B cell (primary cell): ENCODE results near the gene OTOF. TPM values are rescaled to one million over a fixed set of nuclear protein-coding genes. Genes with fewer than 3 reads are reported as not detected.

Source experiments
- ATAC-seq: fragments of 200-7000 bp; cut with Tn5 transposase; one replicate; pipeline ENCODE4 v1.10.0; 2021; ENCODE audit warnings: low read depth, mild to moderate bottlenecking, moderate number of reproducible peaks, moderate library complexity
- CTCF ChIA-PET: fragments of 350-600 bp; sonication (Branson Sonifier 250); formaldehyde crosslinking; loops from one replicate; lab custom pipeline; 2021; ENCODE audit warnings: antibody characterized with exemption, inconsistent platforms; lab: Charles Lee
- POLR2A ChIA-PET: fragments of 350-600 bp; sonication (Branson Sonifier 250); formaldehyde crosslinking; loops from one replicate; lab custom pipeline; 2021; ENCODE audit warnings: antibody characterized with exemption; lab: Charles Lee
- DNase-seq: peaks from one replicate; pipeline ENCODE4 v3.0.0; 2013
- H2AFZ ChIP-seq: 2 replicates; pipeline ENCODE4 v1.6.1; 2012; ENCODE audit warnings: mild to moderate bottlenecking, low read depth, low read length; ENCODE audit not compliant: insufficient read depth, poor library complexity, severe bottlenecking
- H3K27ac ChIP-seq, 2 donors: 1 replicate in 1 of 2; 2 replicates in 1 of 2; pipeline ENCODE4 v1.5.1; 2012 to 2013; ENCODE audit warnings: low read length in 2 of 2, mild to moderate bottlenecking in 2 of 2, moderate library complexity in 1 of 2
- H3K27me3 ChIP-seq, 4 experiments: fragments of 200-600 bp in 1 of 4; sonication (generic) in 1 of 4; replicated peaks in 1 of 4; 1 replicate in 2 of 4; 2 replicates in 2 of 4; pipeline versions ENCODE4 v1.6.1 to v1.7.0; 2013 to 2016; ENCODE audit warnings: low read length in 3 of 4, mild to moderate bottlenecking in 2 of 4, mixed read lengths in 1 of 4, moderate library complexity in 1 of 4; ENCODE audit not compliant: insufficient read depth in 4 of 4, control insufficient read depth in 3 of 4; ENCODE audit errors: control extremely low read depth in 1 of 4
- H3K36me3 ChIP-seq, 2 experiments: replicated peaks in 1 of 2; 1 replicate in 1 of 2; 2 replicates in 1 of 2; pipeline versions ENCODE4 v1.6.1 to v1.7.1; 2013; ENCODE audit warnings: low read length in 1 of 2; ENCODE audit not compliant: insufficient read depth in 2 of 2, control insufficient read depth in 1 of 2; ENCODE audit errors: control extremely low read depth in 1 of 2, extremely low read depth in 1 of 2
- H3K4me1 ChIP-seq, 2 donors: fragments of 200-600 bp in 1 of 2; sonication (generic) in 1 of 2; 1 replicate in 1 of 2; 2 replicates in 1 of 2; pipeline versions ENCODE4 v1.5.1 to v1.6.1; 2013 to 2017; ENCODE audit warnings: low read length in 2 of 2; ENCODE audit not compliant: control insufficient read depth in 2 of 2, insufficient read depth in 2 of 2
- H3K4me2 ChIP-seq: replicated peaks from 2 replicates; pipeline ENCODE3; 2012; ENCODE audit warnings: mild to moderate bottlenecking, low read depth, low read length; ENCODE audit not compliant: poor library complexity, severe bottlenecking
- H3K4me3 ChIP-seq, 5 experiments: fragments of 200-600 bp in 1 of 5; sonication (generic) in 1 of 5; 1 replicate in 3 of 5; 2 replicates in 2 of 5; pipeline versions ENCODE4 v1.5.1 to v1.7.0; 2011 to 2016; ENCODE audit warnings: low read length in 4 of 5, mild to moderate bottlenecking in 4 of 5, low read depth in 2 of 5, control low read depth in 1 of 5, moderate library complexity in 1 of 5; ENCODE audit not compliant: insufficient read depth in 1 of 5; ENCODE audit errors: control extremely low read depth in 1 of 5, extremely low read depth in 1 of 5
- H3K79me2 ChIP-seq: fragments of 200-600 bp; sonication (generic); one replicate; pipeline ENCODE4 v1.6.0; 2016; ENCODE audit warnings: low read length; ENCODE audit not compliant: control insufficient read depth, insufficient read depth
- H3K9ac ChIP-seq: fragments of 200-600 bp; sonication (generic); 2 replicates; pipeline ENCODE4 v1.6.1; 2017; ENCODE audit warnings: mild to moderate bottlenecking, low read length, moderate library complexity
- H3K9me3 ChIP-seq, 3 donors: one replicate each; pipeline versions ENCODE4 v1.6.1 to v1.7.1; 2013; ENCODE audit warnings: low read length in 2 of 3; ENCODE audit not compliant: control insufficient read depth in 2 of 3, insufficient read depth in 1 of 3; ENCODE audit errors: control extremely low read depth in 1 of 3
- H4K20me1 ChIP-seq: 2 replicates; pipeline ENCODE4 v1.6.0; 2012; ENCODE audit warnings: mild to moderate bottlenecking, low read length; ENCODE audit not compliant: insufficient read depth, control insufficient read depth, poor library complexity, severe bottlenecking
- H3K27ac Mint-ChIP-seq: one replicate; pipeline ENCODE4 v1.8.0; 2021; ENCODE audit warnings: mixed read lengths
- H3K27me3 Mint-ChIP-seq: one replicate; pipeline ENCODE4 v1.8.0; 2021; ENCODE audit warnings: mixed read lengths
- H3K4me1 Mint-ChIP-seq: one replicate; pipeline ENCODE4 v1.8.0; 2021; ENCODE audit warnings: mixed read lengths
- H3K4me3 Mint-ChIP-seq: one replicate; pipeline ENCODE4 v1.8.0; 2021; ENCODE audit warnings: mixed read lengths
- H3K9me3 Mint-ChIP-seq: one replicate; pipeline ENCODE4 v1.8.0; 2022; ENCODE audit warnings: mixed read lengths; ENCODE audit not compliant: insufficient read depth
- CTCF ChIP-seq: fragments of 200-600 bp; IDR thresholded peaks from one replicate; pipeline ENCODE4 v1.8.0; 2022; ENCODE audit warnings: antibody characterized with exemption, mild to moderate bottlenecking
- EZH2 ChIP-seq: IDR thresholded peaks from 2 replicates; pipeline ENCODE4 v1.6.1; 2012; ENCODE audit warnings: borderline replicate concordance, low read depth, mild to moderate bottlenecking, moderate library complexity, low read length; ENCODE audit not compliant: insufficient read depth, poor library complexity, severe bottlenecking
- WGBS: methylation state at CpG from one replicate; pipeline ENCODE4 v1.1.5; 2013; ENCODE audit warnings: missing lambda C conversion rate; ENCODE audit not compliant: insufficient coverage; 5-methylcytosine and 5-hydroxymethylcytosine counted together
- intact Hi-C: fragments of 100-400 bp; cut with micrococcal nuclease; formaldehyde crosslinking; loops from one replicate; pipeline ENCODE4 v1.10.0; 2022
- polyA plus RNA-seq: library from polyadenylated mRNA; depleted of rRNA; stranded (reverse); fragments of >200 nt; gene quantifications from 2 replicates; pipeline ENCODE4 v1.2.3, GENCODE V29; 2012
- total RNA-seq, 2 donors: library from RNA; stranded (reverse); fragments of 120-200 nt in 1 of 2; gene quantifications; 1 replicate in 1 of 2; 2 replicates in 1 of 2; pipeline versions ENCODE4 v1.2.3 to v1.2.4, GENCODE V29; 2013 to 2022

Gene OTOF
- total and polyA plus RNA-seq, 2 donors (not counting 1 experiment from before 2014, with no cell fraction given), result not detected

GRCh38 chr2:26466662-26467310 is 11.1 kb downstream of the OTOF start:
- POLR2A ChIA-PET, result no interaction called here
- H3K4me1 Mint-ChIP-seq, result no peaks in the 10 kb centered on the region

More at GRCh38 chr2:26466662-26467310, 11.1 kb downstream of the OTOF start:
- Mint-ChIP-seq H3K27ac (no peak overlapping the region), H3K27me3 (peaks cover 4% of the 10 kb centered on the region), H3K4me3 (no peak overlapping the region), H3K9me3 (peaks cover 8% of the 10 kb centered on the region)
- TF ChIP-seq CTCF (no peak), EZH2 (no peak)
- Histone ChIP-seq H2AFZ (no peak overlapping the region), H3K9ac (no peak overlapping the region), H3K4me3 (no peak overlapping the region), H3K27me3 (peaks cover 0 to 3% (median 0%) of the 10 kb centered on the region in 4 experiments), H3K27ac (no peak overlapping the region), H3K9me3 (peaks cover 0 to 29% (median 8%) of the 10 kb centered on the region in 3 donors), H4K20me1 (no peaks in the 10 kb centered on the region), H3K36me3 (no peaks in the 10 kb centered on the region), H3K4me2 (no peak overlapping the region), H3K4me1 (no peaks in the 10 kb centered on the region), H3K79me2 (no peaks in the 10 kb centered on the region)
- ATAC-seq, result no peak
- no peak for DNase-seq
- 93% methylated on average over 21 of the region's 22 CpGs for WGBS
- intact Hi-C loops, result no loop called here
- CTCF ChIA-PET, result no interaction called here
